ENCODE measurements around the gene TOM1L1.

DNA sequence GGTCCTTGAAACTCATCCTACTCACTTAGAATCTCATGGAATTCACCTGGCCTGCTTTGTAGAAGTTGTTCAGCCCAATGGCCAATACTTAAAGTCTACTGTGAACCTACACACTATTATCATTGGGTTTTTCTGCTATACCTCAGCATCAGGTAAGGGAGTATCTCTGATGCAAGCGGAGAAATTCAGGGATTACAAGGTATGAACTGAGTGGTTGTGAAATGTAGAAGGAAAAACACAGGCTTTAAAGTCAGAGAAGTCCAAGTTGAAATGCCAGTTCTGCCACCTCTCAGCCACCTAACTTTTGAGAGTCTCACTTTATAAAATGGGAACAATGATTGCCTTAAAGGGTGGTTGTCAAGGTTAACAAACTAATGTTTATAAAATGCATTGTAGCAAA is 36.8 kb downstream of the TOM1L1 start:
- TF ChIP-seq, protein P1, sequence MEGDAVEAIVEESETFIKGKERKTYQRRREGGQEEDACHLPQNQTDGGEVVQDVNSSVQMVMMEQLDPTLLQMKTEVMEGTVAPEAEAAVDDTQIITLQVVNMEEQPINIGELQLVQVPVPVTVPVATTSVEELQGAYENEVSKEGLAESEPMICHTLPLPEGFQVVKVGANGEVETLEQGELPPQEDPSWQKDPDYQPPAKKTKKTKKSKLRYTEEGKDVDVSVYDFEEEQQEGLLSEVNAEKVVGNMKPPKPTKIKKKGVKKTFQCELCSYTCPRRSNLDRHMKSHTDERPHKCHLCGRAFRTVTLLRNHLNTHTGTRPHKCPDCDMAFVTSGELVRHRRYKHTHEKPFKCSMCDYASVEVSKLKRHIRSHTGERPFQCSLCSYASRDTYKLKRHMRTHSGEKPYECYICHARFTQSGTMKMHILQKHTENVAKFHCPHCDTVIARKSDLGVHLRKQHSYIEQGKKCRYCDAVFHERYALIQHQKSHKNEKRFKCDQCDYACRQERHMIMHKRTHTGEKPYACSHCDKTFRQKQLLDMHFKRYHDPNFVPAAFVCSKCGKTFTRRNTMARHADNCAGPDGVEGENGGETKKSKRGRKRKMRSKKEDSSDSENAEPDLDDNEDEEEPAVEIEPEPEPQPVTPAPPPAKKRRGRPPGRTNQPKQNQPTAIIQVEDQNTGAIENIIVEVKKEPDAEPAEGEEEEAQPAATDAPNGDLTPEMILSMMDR (conservative IDR thresholded peaks at IDR 0.05 in 1 of 2, IDR thresholded peaks at IDR 0.05 in 1 of 2; ENCODE audit: low read depth in 1 of 2, low read length in 2 of 2) = no peak
- TF ChIP-seq EZH2 (IDR thresholded peaks at IDR 0.05; ENCODE audit: low read length, missing control alignments) = no peak
